HG03460 (cell line): ENCODE measurements around the gene PROKR2.

Experiments
- ATAC-seq: cut with Tn5 transposase; IDR thresholded peaks from one replicate; pipeline ENCODE4 v1.9.1; 2021; ENCODE audit not compliant: unreplicated experiment

Gene PROKR2

GRCh38 chr20:5290596-5290995 lies 26.2 kb downstream of the PROKR2 start:
- ATAC-seq, result no peak

GRCh38 chr20:5282561-5282960 lies 34.2 kb downstream of the PROKR2 start:
- ATAC-seq, result no peak

DNA sequence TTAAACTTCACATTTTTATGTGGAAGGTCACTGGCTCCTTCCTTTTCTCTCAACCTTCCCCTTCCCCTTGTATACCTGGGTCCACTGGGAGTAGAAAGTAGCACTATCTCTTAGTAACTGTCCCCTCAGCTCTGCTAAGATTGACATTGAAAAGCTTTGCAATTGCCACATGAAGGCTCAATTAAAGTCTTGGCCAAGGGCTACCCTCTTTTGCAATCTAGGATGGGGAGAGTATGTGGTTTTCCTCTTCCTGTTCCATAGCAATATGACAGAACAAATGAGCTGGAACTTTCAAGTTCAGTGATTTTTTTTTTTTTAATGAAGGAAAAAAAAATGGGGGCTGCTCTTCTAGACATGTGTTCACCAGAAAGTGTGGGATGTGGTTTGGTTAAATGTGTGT lies 37.1 kb downstream of the PROKR2 start:
- ATAC-seq, result no peak

DNA sequence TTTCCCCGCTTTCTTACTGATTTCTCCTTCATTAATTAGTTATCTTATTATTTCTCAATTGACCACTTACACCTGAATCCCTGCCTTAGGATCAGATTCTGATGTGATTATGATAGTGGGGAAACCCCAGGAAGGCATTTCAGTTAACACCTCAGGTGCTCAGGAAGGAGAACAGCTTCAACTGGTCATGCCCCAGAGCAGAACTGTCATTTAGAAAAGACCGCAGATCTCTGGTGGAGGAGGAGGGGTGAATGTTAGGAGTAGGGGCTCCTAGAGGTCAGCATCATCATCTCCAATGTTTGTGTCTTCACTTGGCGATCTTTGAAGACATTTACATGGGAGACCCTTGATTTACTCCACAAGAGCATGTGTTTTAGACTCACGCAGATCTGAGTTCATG lies 44.5 kb downstream of the PROKR2 start:
- no peak for ATAC-seq

DNA sequence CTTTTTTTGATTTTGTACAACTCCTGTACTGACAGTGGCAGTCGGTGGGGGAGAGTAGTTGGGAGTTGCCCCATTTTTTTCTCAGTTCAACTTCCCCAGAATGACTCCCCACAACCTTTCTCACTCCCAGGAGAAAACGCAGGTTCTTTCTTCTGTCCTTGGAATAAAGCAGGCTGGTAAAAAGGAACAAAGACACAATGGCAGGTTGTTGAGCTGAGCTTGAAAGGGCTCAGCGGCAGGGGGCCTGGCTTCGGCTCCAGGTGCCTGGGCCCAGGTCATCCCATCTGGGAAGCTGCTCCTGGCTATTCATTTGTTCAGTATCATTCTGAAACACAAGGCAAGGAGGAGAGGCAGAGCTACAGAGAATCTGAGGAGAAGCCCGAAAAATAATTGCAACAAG lies 46.2 kb downstream of the PROKR2 start:
- no peak for ATAC-seq

DNA sequence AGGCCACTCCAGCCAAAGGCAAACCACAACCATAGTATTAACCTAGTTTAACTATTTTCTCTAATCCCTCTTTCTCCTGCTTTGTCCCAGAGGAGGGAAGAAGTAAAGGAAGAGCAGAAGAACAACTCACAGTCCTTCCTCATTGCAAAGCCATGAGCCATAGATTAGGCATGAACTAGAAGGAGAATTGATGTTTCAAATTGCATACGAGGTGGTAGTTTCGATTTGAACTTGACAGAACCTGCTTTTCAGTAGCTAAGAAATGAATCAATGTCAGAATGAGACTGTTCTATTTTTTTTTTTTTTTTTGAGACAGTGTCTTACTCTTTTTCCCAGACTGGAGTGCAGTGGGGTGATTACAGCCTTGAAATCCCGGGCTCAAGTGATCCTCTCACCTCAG lies 48.3 kb downstream of the PROKR2 start:
- no peak for ATAC-seq

DNA sequence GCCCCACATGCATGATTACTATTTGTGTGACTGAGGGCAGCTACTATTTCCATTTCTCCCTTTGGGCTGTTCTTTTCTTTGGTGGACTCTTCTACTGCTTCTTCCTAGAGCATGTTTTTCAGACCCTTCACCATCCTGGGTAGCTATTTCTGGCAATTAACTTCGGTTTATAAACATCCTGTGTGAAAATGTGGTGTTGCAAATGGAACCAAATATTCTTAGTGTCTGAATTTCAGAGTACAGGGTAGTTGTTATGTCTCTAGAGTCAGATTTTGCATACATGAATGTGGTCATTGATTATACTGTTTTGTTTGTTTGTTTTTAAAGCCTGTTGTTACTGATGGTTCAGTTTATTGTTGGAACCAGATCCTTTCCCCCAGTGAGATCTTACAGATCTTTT lies 49.7 kb downstream of the PROKR2 start:
- no peak for ATAC-seq
